LHCN-M2 (cell line): ENCODE results near the gene DAAM1. TPM values are rescaled to one million over a fixed set of nuclear protein-coding genes. Genes with fewer than 3 reads are reported as not detected.

Experiments used
- DNase-seq: peaks from one replicate; pipeline ENCODE4 v3.0.0-alpha.2; 2012; ENCODE audit warnings: low read depth
- total RNA-seq: library from RNA; depleted of rRNA; stranded (reverse); fragments of >200 nt; gene quantifications from 2 replicates; pipeline ENCODE4 v1.2.3, GENCODE V29; 2014

DAAM1 gene
- total RNA-seq, 1 experiment from 2014 or later = 6.5 TPM

DNA sequence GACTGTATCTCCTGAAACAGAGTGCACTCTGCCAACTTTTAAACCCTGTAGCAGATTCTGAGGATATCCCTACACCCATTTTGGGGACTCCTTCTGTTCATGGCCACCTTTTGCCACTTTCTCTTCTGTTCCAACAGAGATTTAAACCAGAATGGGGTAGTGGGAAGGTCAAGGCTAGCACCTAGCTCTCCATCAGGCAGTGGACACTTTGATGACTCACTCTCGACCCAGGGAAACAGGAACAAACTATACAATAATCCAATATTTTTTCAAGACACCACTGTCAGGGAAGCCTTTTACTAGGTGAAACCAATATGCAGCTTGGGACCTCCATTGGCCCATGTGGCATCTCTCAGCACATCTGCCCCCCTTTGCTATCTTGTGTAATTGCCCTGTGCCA lies 103.6 kb downstream of the DAAM1 start:
- no peak for DNase-seq

- peak; percentile 23 for DNase-seq
Measured at GRCh38 chr14:59292921-59293534, 104.6 kb downstream of the DAAM1 start.

DNA sequence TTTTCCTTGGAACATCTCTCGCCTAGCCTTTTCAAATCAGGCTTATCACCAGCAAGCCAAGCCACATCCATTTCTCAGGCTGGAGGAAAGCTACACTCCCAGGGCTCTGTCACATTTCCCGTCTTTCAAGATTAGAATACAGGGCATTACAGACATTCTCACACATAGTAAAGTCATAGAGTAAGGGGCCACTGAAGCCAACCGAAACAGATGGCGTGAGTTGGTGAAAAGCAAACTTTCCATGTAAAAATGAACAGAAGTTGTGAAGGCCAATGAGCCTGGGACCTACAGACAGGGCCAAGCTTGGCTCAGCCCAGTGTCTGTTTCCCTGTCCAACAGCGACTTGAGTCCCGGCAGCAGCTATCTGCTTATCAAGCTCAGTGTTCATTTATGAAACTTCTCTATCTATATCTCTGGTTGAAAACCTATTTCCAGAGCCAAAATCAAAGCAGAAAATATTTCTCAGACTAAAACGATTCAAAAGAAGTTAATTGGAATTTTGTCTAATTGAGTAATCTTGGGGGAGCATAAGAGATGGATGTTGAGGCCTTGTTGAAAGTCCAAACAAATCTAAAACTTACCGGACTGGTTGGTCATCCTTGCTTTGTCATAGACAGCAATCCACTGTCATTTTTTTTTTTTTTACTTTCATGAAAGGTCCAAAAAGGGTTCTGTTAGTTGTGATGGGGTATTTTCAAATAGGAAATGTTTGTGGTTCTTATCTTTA lies 105.6 kb downstream of the DAAM1 start:
- no peak for DNase-seq

GRCh38 chr14:59294662-59294992 lies 106.2 kb downstream of the DAAM1 start:
- DNase-seq = no peak

DNA sequence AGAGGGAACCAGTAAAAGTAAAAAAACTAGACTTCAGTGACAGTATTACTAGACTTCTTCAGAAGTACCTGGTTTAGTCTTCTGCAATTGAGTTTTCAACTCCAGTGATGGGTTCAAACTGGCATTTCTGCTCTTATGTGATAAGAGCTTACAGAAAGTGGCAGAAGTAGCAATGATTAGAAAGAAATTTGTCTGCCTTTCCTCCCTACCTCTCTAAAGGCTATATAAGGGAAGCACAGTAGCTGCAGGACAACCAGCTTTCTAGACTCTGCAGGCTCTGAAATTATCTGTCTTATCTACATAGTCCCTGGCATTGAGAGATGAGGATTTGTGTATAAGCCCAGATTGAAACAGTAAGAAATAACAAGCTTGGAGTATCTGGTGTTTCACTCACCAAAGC lies 107.5 kb downstream of the DAAM1 start:
- DNase-seq = no peak

DNA sequence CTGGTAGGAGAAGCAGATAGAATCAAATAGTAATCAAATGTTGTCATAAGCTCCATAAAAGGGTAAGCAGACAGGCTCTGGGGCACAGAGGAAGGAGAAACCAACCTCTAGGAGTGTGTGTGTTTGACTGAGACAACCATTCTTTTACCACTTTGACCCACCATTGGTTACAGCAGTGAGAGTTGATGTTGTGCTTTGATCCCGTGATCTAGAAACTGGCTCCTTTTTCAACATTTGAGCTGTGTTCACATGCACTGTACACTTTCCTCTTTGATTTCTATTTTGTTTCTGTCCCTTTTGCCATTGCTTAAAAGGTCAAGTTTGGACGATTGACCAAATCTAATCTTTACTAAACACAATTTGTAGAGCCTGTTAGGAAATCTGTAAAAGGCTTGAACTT lies 108.0 kb downstream of the DAAM1 start:
- no peak for DNase-seq

- no peak for DNase-seq
Measured at GRCh38 chr14:59297071-59297776, 108.8 kb downstream of the DAAM1 start.

- DNase-seq = no peak
Measured at GRCh38 chr14:59299731-59300130, 111.3 kb downstream of the DAAM1 start.

DNA sequence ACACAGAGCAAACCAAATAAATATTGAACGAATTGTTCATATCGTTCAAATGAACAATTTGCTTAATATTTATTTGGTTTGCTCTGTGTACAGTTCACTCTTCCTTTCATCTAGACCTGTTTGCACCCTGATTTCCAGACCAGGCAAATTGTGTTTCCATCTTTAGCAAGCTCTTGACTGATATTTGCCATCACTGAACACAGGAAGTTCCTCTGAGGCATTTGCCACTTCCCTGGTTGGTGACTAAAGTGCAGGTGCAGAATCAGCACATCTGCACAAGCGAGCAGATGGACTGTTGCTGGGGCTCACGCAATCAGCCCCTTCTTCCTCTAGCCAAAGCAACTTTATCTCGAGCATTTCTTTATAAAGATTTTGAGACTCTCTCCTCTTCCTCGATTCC lies 112.9 kb downstream of the DAAM1 start:
- DNase-seq = no peak

GRCh38 chr14:59302313-59302712 lies 113.8 kb downstream of the DAAM1 start:
- DNase-seq = no peak

DNA sequence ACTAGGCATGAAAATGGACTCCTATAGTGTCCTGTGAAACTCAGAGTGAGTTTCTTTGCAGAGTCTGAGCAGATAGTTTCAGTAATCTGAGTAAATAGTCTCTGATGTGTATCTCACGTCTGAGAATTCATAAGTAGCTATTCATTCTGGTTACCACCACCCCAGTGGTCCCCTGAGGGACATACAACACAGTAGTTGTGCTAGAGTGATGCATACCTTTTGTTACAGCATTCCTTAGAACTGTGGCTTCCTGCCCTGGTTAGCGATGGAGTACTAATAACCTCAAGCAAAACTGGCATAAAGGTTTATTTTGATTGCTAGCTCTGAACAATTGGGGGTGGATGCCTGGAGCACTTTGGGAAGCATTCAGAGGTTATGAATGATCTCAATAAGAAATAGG lies 114.7 kb downstream of the DAAM1 start:
- peak; percentile 44 for DNase-seq

DNA sequence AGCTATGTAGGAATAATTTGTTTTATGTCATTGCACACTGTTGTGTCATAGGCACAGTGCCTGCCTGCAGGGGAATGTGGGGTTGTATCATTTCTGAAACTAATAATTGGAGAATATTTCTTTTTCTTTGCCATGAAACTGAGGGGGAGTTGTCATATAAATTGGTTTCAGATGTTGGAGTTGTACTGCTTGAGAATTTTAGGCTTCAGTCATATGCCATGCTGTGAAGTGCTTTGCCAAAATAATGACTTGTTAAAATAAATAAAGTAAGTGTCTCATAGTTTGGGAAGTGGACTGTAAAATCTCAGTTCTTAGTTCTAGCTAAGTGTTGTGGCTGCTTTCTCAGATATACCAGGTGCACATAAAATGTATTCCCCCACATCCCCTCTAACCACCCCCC lies 116.8 kb downstream of the DAAM1 start:
- DNase-seq = no peak

GRCh38 chr14:59305836-59306555 lies 117.5 kb downstream of the DAAM1 start:
- peak; percentile 29 for DNase-seq

GRCh38 chr14:59306775-59307174 lies 118.3 kb downstream of the DAAM1 start:
- peak; percentile 47 for DNase-seq

- no peak for DNase-seq
Measured at GRCh38 chr14:59308086-59308485, 119.6 kb downstream of the DAAM1 start.

GRCh38 chr14:59308673-59309072 lies 120.2 kb downstream of the DAAM1 start:
- DNase-seq = no peak

DNA sequence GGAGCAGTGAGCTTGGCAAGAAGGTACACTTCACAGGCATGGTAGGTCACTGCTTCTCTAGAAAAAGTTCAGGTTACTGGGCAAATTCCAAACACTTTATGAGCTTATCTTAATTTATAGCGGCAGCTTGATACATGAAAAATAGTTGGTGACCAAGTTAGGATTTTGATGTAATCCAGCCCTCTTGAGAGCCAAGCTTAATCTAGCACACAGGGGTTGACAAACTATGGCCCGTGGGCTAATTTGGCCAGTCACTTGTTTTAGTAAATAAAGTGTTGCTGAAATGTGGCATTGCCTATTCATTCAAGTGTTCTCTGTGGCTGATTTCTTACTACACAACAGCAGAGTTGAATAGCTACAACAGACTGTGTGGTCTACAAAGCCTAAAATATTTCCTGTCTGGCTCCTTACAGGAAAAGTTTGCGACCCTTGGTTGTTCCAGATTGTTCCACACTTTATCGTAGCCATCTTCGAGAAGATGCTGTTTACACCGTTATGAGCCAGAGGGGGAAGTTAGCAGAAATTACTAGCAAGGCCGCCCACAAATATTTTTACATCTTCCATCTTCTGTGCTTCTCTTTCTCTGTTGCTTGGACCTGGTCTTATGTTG lies 120.9 kb downstream of the DAAM1 start:
- no peak for DNase-seq

- peak; percentile 69 for DNase-seq
Measured at GRCh38 chr14:59310633-59311032, 122.2 kb downstream of the DAAM1 start.

DNA sequence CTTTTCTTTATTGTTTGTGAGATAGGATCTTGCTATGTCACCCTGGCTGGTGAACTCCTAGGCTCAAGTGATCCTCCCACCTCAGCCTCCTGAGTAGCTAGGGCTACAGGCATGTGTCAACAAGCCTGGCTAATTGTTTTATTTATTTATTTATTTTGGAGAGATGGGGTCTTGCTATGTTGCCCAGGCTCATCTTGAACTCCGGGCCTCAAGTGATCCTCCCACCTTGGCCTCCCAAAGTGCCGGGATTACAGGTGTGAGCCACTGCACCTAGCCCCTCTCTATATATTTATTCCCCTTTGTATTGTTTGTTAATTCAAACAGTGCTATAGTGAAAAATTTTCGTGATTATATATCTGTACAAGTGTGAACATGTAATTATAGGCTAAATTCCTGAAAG lies 123.3 kb downstream of the DAAM1 start:
- no peak for DNase-seq

- no peak for DNase-seq
Measured at GRCh38 chr14:59313144-59313651, 124.7 kb downstream of the DAAM1 start.
